Smooth muscle cell of the umbilical artery (primary cell): ENCODE results near the gene LRRC73. TPM values are rescaled to one million over a fixed set of nuclear protein-coding genes. Genes with fewer than 3 reads are reported as not detected.

Source experiments
- total RNA-seq: library from RNA; depleted of rRNA; stranded (reverse); fragments of >200 nt; gene quantifications from 2 replicates; pipeline ENCODE4 v1.2.3, GENCODE V29; 2014

The LRRC73 gene, protein sequence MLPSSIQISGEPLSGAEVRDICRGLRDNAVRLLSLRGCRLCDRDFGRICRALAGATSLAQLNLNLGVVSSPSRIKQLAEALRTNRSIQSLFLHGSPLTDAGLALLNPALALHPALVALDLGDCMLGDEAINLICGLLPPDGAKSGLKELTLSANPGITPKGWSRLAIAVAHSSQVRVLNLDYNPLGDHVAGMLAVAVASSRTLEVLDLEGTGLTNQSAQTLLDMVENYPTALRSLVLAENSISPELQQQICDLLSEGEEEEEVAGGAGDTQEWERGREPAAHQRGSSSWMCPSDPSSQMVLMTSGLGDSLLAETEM
- 0.30 and 0.46 TPM in 2 replicates for total RNA-seq

DNA sequence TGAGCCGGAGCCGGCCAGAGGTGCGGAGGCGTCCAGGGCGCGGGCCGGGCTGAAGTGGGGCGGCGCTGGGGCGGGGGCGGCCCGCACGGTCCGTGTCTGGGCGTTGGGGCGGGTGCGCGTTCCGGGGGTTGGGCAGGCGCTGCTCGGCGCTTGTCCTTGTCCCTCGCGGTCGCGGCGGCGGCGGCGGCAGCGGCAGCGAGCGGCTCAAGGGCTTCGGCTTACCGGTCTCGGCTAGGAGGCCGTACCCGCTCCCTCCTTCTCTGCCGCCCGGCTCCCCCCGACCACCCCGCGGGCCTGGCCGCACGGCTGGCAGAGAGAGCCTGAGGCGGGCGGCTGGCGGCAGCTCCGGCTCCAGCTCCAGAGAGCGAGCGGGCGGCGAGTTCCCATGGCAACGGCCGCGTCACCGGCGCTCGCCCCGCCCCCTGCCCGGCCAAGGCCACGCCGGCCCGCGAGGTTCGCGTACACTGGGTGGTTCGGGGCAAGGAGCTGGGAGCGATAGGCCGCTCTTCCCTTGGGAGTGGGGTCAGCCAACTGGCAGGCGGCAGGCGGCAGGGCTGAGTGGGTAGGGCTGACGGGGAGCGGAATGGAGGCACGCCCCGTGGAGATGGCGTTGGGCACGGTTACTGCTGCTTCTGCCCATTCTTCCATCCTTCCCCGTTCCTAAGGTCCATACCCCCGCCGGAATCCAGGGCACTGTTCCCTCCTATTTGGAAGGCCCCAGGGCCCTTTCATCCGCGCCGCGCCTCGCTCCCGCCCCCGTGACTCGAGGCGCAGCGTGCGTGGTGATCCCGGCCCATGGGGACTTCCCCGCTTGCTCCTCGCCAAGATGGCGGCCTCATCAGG is at the start of gene LRRC73:
LRRC73 (minus strand) TSS at position 363 of the 843 bp plus-strand sequence. CDS start 561 bp downstream, outside the sequence.

DNA sequence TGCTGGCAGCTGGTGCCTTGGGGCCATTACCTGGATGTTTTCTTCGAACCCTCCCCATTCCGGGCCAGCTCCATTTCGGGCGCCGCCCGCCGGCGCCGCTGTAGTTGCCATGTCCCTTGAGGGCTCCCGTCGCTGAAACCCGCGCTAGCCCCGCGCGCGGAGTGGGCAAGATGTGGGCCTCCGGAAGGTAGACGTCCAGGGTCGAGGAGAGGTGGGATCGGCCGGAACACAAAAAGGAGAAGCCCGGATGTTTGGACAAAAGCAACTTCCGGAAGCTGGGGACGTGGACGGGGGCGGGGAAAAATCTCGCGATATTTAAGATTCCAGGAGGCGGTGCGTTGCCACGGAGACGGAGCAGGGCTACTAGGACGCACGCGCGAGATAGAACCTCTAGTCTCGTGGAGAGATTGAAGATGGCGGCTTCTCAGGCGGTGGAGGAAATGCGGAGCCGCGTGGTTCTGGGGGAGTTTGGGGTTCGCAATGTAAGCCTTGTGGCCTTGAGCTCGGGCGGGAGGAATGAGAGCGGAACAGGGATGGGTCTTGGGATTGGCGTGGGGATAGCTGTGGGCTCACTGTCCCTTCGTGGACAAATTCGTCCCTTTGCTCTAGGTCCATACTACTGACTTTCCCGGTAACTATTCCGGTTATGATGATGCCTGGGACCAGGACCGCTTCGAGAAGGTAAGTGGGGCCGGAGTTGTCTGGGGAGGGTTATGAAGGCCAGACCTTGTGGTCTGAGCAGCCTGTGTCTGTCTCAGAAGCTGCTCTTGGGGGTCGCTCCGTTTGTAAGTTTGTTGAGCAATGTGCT is 6.8 kb upstream of the LRRC73 start, which contains the start of the genes POLR1C and YIPF3:
POLR1C (plus strand) TSS at position 393 of the 808 bp plus-strand sequence; CDS start at position 414, 21 bp downstream.
YIPF3 (minus strand) TSS at position 230 of the 808 bp plus-strand sequence; CDS start at position 111, 119 bp downstream.

DNA sequence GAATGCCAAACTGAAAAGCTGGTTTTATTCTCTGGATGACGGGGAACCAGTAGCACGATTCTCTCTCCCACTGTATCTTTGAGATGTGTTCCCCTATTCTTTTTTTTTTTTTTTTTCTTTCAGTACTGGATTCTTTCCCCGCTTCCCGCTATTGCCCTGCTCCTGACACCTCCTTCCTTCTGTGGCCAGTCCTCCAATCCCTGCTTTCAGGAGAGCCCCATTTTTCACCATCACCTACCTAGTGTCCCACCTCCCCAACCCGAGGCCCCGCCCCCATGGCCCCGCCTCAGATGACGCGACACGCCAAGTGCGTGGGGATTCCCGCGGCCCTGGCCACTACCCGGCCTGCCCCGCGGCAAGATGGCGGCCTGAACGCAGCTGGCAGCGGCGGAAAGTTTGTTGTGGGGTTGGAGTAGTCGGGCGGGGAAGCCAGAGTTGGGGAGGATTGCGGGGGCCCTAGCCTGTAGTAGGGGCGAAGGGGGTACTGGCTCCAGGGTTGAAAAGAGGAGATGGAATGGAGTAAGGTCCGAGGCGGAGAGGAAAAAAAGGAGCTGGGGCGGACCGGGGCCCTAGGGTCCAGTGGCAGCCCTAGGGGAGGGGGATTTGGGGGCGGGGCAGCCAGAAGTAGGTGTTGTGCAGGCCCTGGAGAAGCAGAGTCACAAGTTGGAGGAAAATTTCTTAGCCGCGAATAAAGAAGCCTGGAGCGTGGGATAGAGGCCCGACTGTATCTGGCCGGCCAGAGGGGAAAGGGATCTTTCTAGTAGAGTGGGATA is 32.7 kb downstream of the LRRC73 start, which contains the start of gene TJAP1:
TJAP1 (plus strand) TSS at position 336 of the 773 bp plus-strand sequence. CDS start 21,432 bp downstream, outside the sequence.

Other genes with a start within 250 kb of the LRRC73 start
- not detected in 2 replicates for gene SLC22A7, start 212.1 kb downstream of the LRRC73 start, total RNA-seq
- gene CRIP3, start 201.5 kb downstream of the LRRC73 start, total RNA-seq = not detected in 2 replicates
- gene ZNF318, start 140.7 kb downstream of the LRRC73 start, total RNA-seq = 6.5 and 9.1 TPM in 2 replicates
- gene ABCC10, start 82.8 kb downstream of the LRRC73 start, total RNA-seq = 23.2 and 37.5 TPM in 2 replicates
- gene DLK2, start 54.8 kb downstream of the LRRC73 start, total RNA-seq = 0.30 and 1.6 TPM in 2 replicates
- gene TJAP1, start 32.8 kb downstream of the LRRC73 start, total RNA-seq = 7.4 and 17.7 TPM in 2 replicates
- gene YIPF3, start 6.6 kb upstream of the LRRC73 start, total RNA-seq = 119 and 120 TPM in 2 replicates
- gene POLR1C, start 6.7 kb upstream of the LRRC73 start, total RNA-seq = 23.4 and 24.6 TPM in 2 replicates
- gene XPO5, start 65.7 kb upstream of the LRRC73 start, total RNA-seq = 25.5 and 40.0 TPM in 2 replicates
- gene POLH, start 65.8 kb upstream of the LRRC73 start, total RNA-seq = 27.6 and 47.4 TPM in 2 replicates
- 68.4 and 71.3 TPM in 2 replicates for gene GTPBP2, start 118.9 kb upstream of the LRRC73 start, total RNA-seq
- gene MAD2L1BP, start 125.5 kb upstream of the LRRC73 start, total RNA-seq = 33.4 and 38.6 TPM in 2 replicates
- 0.59 and 0.65 TPM in 2 replicates for gene RSPH9, start 134.7 kb upstream of the LRRC73 start, total RNA-seq
- gene MRPS18A, start 177.4 kb upstream of the LRRC73 start, total RNA-seq = 22.0 and 28.2 TPM in 2 replicates